NCI-H187 (cell line): ENCODE measurements around the gene MCHR2.

Source experiments
- DNase-seq, 2 experiments: peaks; one replicate each; lab custom pipeline; 2025; lab: John Stamatoyannopoulos, UW

Gene MCHR2

DNA sequence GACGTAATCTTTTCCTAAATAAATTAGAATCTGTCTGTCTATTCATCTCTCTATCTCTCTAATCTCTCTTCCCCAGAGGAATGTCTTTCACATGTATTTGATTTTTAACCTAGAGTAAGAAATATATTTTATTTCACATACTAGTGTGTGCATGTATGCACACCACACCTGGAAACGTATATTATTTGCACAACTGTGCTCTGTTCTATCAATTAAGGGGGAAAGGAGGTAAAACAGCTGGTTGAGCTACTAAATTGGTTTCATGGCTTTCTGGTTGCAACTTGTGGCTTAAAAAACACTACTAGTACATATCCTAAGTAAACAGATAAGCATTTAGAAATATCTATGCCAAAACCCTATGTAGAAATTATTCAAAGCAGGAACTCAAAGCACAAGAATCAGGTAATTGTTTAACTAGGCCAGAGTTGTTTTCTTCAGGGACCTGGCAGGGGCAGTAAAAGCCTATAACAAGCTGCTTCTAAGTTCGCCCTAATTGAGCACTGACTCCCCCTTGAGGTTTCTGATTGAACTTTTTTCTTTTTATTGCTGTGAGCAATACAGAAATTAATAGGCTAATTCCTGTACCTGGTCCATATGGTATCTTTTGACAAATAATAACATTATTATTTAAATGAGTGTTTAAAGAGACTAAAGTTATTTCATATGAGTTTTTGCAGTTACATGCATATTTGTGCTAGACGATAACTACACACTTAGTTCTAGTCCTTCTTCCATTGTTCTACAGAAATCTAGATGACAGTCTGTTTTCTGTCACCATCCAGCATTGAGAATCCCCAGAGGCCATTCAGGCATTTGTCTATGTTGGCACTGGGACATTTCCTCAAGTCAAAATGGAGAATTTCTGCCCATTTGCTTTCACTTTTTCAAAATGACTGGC lies 88.6 kb downstream of the MCHR2 start:
- DNase-seq, result no peak

DNA sequence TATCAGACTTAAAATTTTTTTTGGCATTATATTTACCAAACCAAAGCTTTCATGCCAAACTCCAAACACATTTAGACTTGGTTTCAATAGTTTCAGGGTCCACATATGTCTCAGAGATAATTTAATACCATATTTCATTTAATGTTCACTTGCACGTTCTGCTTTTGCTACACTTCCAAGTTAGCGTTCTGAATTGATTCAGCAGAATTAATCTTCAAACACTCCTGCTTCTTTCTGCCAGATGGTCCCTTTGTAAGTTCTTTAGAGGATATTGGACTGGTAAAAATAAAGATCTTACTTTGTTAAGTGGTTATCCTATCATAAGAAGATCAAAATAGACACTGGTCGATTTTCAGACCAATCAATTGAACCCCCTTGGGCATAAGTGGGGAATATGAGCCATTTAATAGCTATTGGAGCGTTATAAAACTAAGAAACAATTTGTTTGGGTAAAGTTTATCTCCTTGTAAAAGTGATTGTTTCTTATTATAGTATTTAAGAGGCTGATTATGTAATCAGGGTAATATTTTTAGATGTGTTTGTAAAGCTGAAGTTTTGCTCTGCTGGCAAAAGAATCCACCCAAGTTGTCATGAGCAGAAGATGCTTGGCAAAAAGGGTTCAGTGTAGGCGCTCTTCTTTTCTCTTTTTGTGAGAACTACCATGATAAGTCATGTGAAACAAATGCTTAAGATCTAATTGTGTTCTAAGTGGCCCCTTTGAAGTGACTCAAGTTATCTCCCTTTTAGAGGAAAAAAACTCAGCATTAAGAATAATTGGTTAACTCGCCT lies 92.2 kb downstream of the MCHR2 start:
- DNase-seq, result no peak

DNA sequence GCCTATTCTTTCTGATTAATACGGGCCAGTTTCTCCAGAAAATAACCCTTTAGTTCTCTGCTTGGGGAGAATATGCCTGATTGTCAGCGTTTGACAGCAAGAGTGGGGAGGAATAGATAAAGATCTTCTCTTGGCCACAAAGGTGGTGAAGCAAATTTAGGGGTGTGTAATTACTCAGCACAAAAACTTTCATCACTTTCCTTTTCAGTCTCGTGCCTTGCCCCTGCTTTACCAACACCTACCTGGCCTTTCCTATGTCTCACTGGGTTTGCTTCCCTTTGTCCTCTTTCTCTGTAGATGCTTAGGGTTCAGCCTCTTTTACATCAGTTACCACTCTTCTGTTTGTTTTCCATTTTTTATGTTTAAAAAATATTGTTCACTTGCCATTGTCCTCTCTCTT lies 99.2 kb downstream of the MCHR2 start:
- no peak for DNase-seq

DNA sequence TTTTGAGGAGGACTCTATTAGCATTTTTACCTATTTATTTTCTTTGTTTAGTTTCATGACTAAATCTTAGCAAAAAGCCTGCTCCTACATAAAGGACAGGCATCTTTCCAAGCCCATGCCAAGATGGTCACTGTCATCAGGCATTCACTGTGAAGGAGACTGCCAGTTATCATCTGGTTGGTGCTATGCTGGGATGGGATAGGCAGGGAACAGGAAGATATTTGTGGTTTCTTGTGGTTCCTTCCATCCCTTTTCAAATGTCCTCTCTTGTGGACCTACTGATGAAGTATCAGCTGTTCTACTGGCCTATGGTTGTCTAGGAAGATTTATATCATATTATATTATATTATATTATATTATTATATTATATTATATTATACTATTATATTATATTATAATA lies 107.0 kb downstream of the MCHR2 start:
- DNase-seq, result no peak

DNA sequence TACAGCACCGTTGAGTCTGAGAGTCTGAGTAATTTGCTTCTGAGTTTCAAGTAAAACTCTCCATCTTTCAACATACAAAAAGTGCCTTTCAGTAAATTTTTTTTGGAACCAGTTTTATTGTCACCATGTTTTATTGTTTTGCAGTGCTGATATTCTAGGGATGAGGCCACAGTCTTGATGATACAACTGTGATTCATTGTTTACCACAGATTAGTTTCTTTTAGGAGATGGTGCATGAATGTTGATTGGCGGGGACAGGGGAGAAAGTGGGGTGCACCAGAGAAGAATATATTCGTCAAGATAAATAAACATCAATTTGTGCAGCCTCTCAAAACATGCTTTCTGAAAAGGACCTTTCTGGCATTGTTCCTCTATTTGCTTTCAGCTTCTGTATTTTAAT lies 109.0 kb downstream of the MCHR2 start:
- DNase-seq, result peak in 1 of 2 experiments; percentile 5

GRCh38 chr6:99882128-99882702 lies 111.8 kb downstream of the MCHR2 start:
- DNase-seq, result no peak

- DNase-seq, result no peak
Observed at GRCh38 chr6:99879431-99879830, 114.6 kb downstream of the MCHR2 start.

DNA sequence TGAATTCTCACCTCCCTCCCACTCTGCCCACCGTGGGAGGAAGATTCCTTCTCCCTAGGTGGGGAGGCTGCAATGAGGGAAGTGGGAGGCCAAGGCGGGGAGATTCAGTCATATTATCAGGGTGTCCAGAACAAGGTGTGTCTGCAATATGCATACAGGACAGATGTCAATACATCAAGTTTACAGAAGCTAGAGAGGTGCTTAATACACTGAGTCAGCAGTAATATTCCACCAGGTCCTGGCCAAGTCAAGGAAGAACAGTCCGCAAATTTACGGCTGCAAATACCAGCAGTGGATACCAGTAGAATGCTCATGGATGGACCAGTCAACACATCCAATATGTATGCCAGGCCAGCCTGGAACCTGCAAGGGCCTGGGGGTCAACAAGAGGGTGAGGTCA lies 119.0 kb downstream of the MCHR2 start:
- no peak for DNase-seq

GRCh38 chr6:99873084-99873483 lies 120.9 kb downstream of the MCHR2 start:
- DNase-seq, result no peak

DNA sequence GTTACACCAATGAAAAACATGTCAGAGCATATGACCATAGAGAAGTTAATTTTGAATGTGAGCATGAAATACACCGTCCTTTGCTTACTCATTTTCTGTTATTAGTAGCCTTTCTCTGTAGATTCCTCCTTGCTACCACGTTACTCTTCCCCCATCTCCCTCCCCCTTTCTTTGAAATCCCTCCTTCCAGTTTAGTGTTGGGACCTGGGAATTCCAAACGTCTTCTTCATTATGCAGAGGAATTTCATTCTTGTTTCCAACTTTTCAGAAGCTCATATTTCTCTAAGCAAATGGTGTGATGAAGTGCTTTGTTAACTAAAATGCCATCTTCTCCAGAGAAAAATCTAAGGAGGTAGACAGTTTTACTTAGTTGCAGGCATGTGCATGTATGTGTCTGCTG lies 122.4 kb downstream of the MCHR2 start:
- DNase-seq, result no peak
